Gastrocnemius medialis (tissue), 4 donors: Measurements from ENCODE around the gene MISP3. TPM values are rescaled to one million over a fixed set of nuclear protein-coding genes. Genes with fewer than 3 reads are reported as not detected.
A peak's percentile ranks its signal among the peaks of the same experiment; 100 is the strongest.
"Not testable (repeated sequence)": the region's sequence is repeated elsewhere in the genome, so short reads cannot be mapped to it uniquely, and the experiment has no call there.

Experiments used
- ATAC-seq, 2 donors: fragments of 150-250 bp; one replicate each; pipeline ENCODE4 v1.9.1; 2016
- DNase-seq, 2 donors: peaks; one replicate each; pipeline ENCODE4 v3.0.0-alpha.2; 2019
- H3K27ac ChIP-seq, 4 donors: fragments of 200-600 bp; sonication (generic); 1 replicate in 1 of 4; 2 replicates in 3 of 4; pipeline ENCODE4 v1.5.1; 2016 to 2018; ENCODE audit warnings: mild to moderate bottlenecking in 2 of 4, moderate library complexity in 1 of 4
- H3K27me3 ChIP-seq, 3 donors: fragments of 200-600 bp; sonication (generic) in 2 of 3; 1 replicate in 1 of 3; 2 replicates in 2 of 3; pipeline versions ENCODE4 v1.5.1 to v1.6.0; 2016 to 2019; ENCODE audit warnings: mild to moderate bottlenecking in 1 of 3, moderate library complexity in 1 of 3
- H3K36me3 ChIP-seq, 2 donors: fragments of 200-600 bp; sonication (generic) in 1 of 2; one replicate each; pipeline ENCODE4 v1.5.1; 2017 to 2018
- H3K4me1 ChIP-seq, 2 donors: fragments of 200-600 bp; sonication (generic) in 1 of 2; one replicate each; pipeline ENCODE4 v1.5.1; 2016 to 2017; ENCODE audit warnings: mild to moderate bottlenecking in 2 of 2
- H3K4me3 ChIP-seq, 4 donors: fragments of 200-600 bp; sonication (generic) in 3 of 4; 1 replicate in 1 of 4; 2 replicates in 3 of 4; pipeline ENCODE4 v1.5.1; 2016 to 2019; ENCODE audit warnings: mild to moderate bottlenecking in 2 of 4
- H3K9me3 ChIP-seq, 3 donors: fragments of 200-600 bp; sonication (generic) in 2 of 3; 1 replicate in 1 of 3; 2 replicates in 2 of 3; pipeline ENCODE4 v1.5.1; 2016 to 2019
- POLR2A ChIP-seq, 2 donors: fragments of 450-650 bp; IDR thresholded peaks; one replicate each; pipeline ENCODE4 v1.6.1; 2017; ENCODE audit warnings: antibody characterized with exemption in 2 of 2, mild to moderate bottlenecking in 2 of 2, moderate library complexity in 2 of 2
- in situ Hi-C, 4 donors: fragments of 200-750 bp; cut with MboI; loops; one replicate each; pipeline versions ENCODE4 v1.15.0 to v1.8.0; 2017; ENCODE audit warnings: low sequenced_read_pairs in 4 of 4
- intact Hi-C: fragments of 100-400 bp; cut with DNase I; formaldehyde crosslinking; loops from one replicate; pipeline ENCODE4 v1.15.1; 2023; ENCODE audit warnings: low total_unique reads
- total RNA-seq, 4 donors: library from RNA; depleted of rRNA; stranded (reverse); fragments of >200 nt; gene quantifications; one replicate each; pipeline versions ENCODE4 v1.1.0 to v1.2.3, GENCODE V29; 2016
- TF ChIP-seq, protein P1 (sequence below), 5 experiments: fragments of 450-650 bp in 3 of 5; fragments of 200-600 bp in 2 of 5; sonication (generic) in 2 of 5; IDR thresholded peaks in 4 of 5; conservative IDR thresholded peaks in 1 of 5; 1 replicate in 4 of 5; 2 replicates in 1 of 5; pipeline ENCODE4 v1.5.1; 2016 to 2019; ENCODE audit warnings: antibody characterized with exemption in 5 of 5, mild to moderate bottlenecking in 3 of 5, moderate library complexity in 3 of 5

MISP3 gene
- total RNA-seq, 4 donors from 2014 or later: 1.8 to 8.0 (median 5.7) TPM

DNA sequence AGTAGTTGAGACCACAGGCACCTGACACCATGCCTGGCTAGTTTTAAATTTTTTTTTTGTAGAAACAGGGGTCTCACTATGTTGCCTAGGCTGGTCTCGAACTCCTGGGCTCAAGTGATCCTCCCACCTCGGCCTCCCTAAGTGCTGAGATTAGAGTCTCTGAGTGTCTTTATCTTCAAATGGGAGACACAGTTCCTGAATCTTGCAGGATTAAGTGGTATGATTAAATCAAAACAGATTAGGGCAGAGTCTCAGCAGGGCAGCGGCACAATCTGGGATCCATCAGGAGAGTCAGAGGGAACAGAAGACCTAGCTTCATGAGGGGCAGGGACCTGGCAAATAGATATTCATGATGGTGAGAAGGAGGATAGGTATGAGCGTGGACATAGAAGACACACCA lies 43.7 kb upstream of the MISP3 start:
- TF ChIP-seq, protein P1, sequence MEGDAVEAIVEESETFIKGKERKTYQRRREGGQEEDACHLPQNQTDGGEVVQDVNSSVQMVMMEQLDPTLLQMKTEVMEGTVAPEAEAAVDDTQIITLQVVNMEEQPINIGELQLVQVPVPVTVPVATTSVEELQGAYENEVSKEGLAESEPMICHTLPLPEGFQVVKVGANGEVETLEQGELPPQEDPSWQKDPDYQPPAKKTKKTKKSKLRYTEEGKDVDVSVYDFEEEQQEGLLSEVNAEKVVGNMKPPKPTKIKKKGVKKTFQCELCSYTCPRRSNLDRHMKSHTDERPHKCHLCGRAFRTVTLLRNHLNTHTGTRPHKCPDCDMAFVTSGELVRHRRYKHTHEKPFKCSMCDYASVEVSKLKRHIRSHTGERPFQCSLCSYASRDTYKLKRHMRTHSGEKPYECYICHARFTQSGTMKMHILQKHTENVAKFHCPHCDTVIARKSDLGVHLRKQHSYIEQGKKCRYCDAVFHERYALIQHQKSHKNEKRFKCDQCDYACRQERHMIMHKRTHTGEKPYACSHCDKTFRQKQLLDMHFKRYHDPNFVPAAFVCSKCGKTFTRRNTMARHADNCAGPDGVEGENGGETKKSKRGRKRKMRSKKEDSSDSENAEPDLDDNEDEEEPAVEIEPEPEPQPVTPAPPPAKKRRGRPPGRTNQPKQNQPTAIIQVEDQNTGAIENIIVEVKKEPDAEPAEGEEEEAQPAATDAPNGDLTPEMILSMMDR (IDR thresholded peaks at IDR 0.05 in 4 of 5, conservative IDR thresholded peaks at IDR 0.05 in 1 of 5): no peak
- TF ChIP-seq POLR2A (IDR thresholded peaks at IDR 0.05): no peak
- Histone ChIP-seq H3K27ac (no peak overlapping the region), H3K4me1 (peaks cover 0 to 5% of the 10 kb centered on the region in 2 donors), H3K9me3 (no peaks in the 10 kb centered on the region), H3K27me3 (no peaks in the 10 kb centered on the region), H3K36me3 (no peaks in the 10 kb centered on the region), H3K4me3 (no peak overlapping the region)
- in situ Hi-C loops (no loop called here), intact Hi-C loops (no loop called here)
- DNase-seq (no peak), ATAC-seq (no peak)

DNA sequence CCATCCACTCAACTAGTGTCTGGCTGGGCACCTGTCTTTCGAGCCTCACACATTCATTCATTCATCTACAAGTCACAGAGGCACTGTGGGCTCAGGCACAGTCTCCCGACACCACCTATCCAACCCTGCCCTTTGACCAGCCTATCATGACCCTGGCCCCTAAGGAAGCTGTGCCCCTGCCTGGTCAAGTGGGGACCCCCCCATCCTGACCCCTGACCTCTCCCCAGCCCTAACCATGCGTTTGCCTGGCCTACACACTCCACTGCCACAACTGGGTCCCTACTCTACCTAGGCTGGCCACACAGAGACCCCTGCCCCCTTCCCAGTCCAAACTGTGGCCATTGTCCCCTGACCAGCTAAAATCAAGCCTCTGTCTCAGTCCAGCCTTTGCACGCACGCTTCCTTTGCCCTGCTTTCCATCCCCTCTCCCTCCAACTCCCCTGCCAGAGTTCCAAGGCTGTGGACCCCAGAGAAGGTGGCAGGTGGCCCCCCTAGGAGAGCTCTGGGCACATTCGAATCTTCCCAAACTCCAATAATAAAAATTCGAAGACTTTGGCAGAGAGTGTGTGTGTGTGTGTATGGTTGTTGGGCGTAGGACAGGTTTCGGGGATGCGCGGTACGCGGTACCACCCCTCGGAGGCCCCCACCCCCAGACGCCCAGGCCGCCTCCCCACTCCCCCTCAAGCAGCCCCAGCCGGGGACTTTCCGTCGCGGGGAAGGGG lies 41.4 kb upstream of the MISP3 start:
- ATAC-seq (no peak), DNase-seq (no peak)
- Histone ChIP-seq H3K9me3 (no peaks in the 10 kb centered on the region), H3K4me3 (peak overlapping the region; percentile 54 to 95 (median 67)), H3K27ac (peak overlapping the region; percentile 61 to 77 (median 76)), H3K4me1 (peaks cover 0 to 5% of the 10 kb centered on the region in 2 donors), H3K27me3 (no peaks in the 10 kb centered on the region), H3K36me3 (no peaks in the 10 kb centered on the region)
- intact Hi-C loops (no loop called here), in situ Hi-C loops (no loop called here)
- TF ChIP-seq POLR2A (IDR thresholded peaks at IDR 0.05): no peak

- Histone ChIP-seq H3K27ac (peak within 1 kb of the TSS; percentile 61 to 77 (median 76)), H3K4me1 (peaks cover 0 to 5% of the 10 kb centered on the region in 2 donors), H3K36me3 (no peaks in the 10 kb centered on the region), H3K4me3 (peak within 1 kb of the TSS; percentile 54 to 95 (median 67)), H3K27me3 (no peaks in the 10 kb centered on the region), H3K9me3 (no peaks in the 10 kb centered on the region)
- intact Hi-C loops: loop anchor here (1.0 kb wide), 1 partner anchor 152 kb away; no protein-coding TSS in a partner anchor
- peak; percentile 19 to 40 for TF ChIP-seq POLR2A (IDR thresholded peaks at IDR 0.05)
- TF ChIP-seq, protein P1 (IDR thresholded peaks at IDR 0.05 in 4 of 5, conservative IDR thresholded peaks at IDR 0.05 in 1 of 5): peak; percentile 37 to 74 (median 59)
- in situ Hi-C loops: no loop called here
- DNase-seq (peak; percentile 31 to 35), ATAC-seq (peak; percentile 74 to 81)
Observed at GRCh38 chr19:14031719-14032480, 40.7 kb upstream of the MISP3 start, which contains the start of gene IL27RA. Gene IL27RA (plus strand): TSS chr19:14031762. CDS start chr19:14031873, 111 bp downstream.

DNA sequence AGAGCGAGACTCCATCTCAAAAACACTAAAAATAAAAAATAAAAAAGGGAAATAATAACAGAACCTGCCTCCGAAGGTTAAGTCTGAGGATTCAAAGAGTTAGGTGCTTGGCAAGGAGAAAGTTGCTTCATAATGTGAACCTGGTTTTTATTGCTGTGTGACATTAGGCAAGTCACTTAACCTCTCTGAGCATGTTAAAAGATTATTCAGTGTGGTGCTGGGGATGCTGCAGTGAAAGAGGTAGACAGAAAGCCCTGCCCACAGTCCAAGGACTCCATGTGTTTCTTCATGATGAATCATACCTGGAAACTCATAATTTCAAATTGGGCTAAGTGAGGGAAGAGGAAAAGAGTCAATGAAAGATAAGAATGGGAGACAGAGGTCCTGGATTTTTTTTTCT lies 38.6 kb upstream of the MISP3 start:
- DNase-seq: no peak
- intact Hi-C loops: no loop called here

DNA sequence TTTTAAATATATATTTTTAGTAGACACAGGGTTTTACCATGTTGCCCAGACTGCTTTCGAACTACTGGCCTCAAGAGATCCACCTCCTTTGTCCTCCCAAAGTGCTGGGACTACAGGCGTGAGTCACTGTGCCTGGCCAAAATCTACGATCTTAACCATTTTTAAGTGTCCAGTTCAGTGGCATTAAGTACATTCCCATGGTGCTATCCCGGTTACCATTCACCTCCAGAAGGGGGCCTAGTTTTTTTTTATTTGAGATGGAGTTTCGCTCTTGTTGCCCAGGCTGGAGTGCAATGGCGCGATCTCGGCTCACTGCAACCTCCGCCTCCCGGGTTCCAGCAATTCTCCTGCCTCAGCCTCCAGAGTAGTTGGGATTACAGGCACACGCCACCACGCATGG lies 37.4 kb upstream of the MISP3 start:
- H3K27me3 ChIP-seq, DNase-seq, in situ Hi-C loops, H3K36me3 ChIP-seq, H3K9me3 ChIP-seq, intact Hi-C loops, ATAC-seq, H3K4me3 ChIP-seq, H3K4me1 ChIP-seq: not testable (repeated sequence)
- peak overlapping the region in 3 of 4 donors; percentile 57 to 67 (median 59) for H3K27ac ChIP-seq

More for the DNA sequence above, 38.6 kb upstream of the MISP3 start:
- Histone ChIP-seq H3K4me1 (peaks cover 0 to 5% of the 10 kb centered on the region in 2 donors), H3K4me3 (no peak overlapping the region), H3K27ac (peak overlapping the region in 1 of 4 donors; percentile 8), H3K9me3 (no peaks in the 10 kb centered on the region), H3K36me3 (no peaks in the 10 kb centered on the region), H3K27me3 (no peaks in the 10 kb centered on the region)
- ATAC-seq: no peak
- in situ Hi-C loops: no loop called here
- no peak for TF ChIP-seq POLR2A (IDR thresholded peaks at IDR 0.05)
- TF ChIP-seq, protein P1 (IDR thresholded peaks at IDR 0.05 in 4 of 5, conservative IDR thresholded peaks at IDR 0.05 in 1 of 5): no peak
